Fibroblast of lung (primary cell): ENCODE measurements around the gene PRM1. TPM values are rescaled to one million over a fixed set of nuclear protein-coding genes. Genes with fewer than 3 reads are reported as not detected.
"Not testable (repeated sequence)": the region's sequence is repeated elsewhere in the genome, so short reads cannot be mapped to it uniquely, and the experiment has no call there.

Source experiments
- DNase-seq, 2 donors: peaks; one replicate each; pipeline versions ENCODE4 v3.0.0 to v3.0.0-alpha.2; 2010; ENCODE audit warnings: low read depth in 2 of 2
- H2AFZ ChIP-seq: 2 replicates; pipeline ENCODE4 v1.5.1; 2012; ENCODE audit warnings: low read length, control low read depth, inconsistent platforms
- H3K27ac ChIP-seq: 2 replicates; pipeline ENCODE4 v1.5.1; 2011; ENCODE audit warnings: low read length, control low read depth; ENCODE audit not compliant: insufficient read depth
- H3K27me3 ChIP-seq: 2 replicates; pipeline ENCODE4 v1.5.1; 2011; ENCODE audit warnings: mild to moderate bottlenecking, low read length; ENCODE audit not compliant: control insufficient read depth, insufficient read depth
- H3K36me3 ChIP-seq: 2 replicates; pipeline ENCODE4 v1.5.1; 2011; ENCODE audit warnings: low read length; ENCODE audit not compliant: control insufficient read depth, insufficient read depth
- H3K4me1 ChIP-seq: 2 replicates; pipeline ENCODE4 v1.5.1; 2011; ENCODE audit warnings: low read length; ENCODE audit not compliant: control insufficient read depth, insufficient read depth; ENCODE audit errors: extremely low read depth
- H3K4me2 ChIP-seq: 2 replicates; pipeline ENCODE4 v1.5.1; 2011; ENCODE audit warnings: low read length, control low read depth; ENCODE audit not compliant: insufficient read depth; ENCODE audit errors: extremely low read depth
- H3K4me3 ChIP-seq, 4 experiments: fragments of 200-600 bp in 1 of 4; sonication (generic) in 1 of 4; replicated peaks in 1 of 4; 2 replicates each; pipeline ENCODE4 v1.5.1; 2011 to 2016; ENCODE audit warnings: low read length in 4 of 4, low read depth in 3 of 4, mild to moderate bottlenecking in 3 of 4, control low read depth in 2 of 4, inconsistent platforms in 1 of 4, mixed read lengths in 1 of 4; ENCODE audit not compliant: insufficient read depth in 1 of 4; ENCODE audit errors: control extremely low read depth in 1 of 4
- H3K79me2 ChIP-seq: 2 replicates; pipeline ENCODE4 v1.5.1; 2012; ENCODE audit warnings: mild to moderate bottlenecking, low read length, inconsistent platforms; ENCODE audit not compliant: control insufficient read depth, insufficient read depth
- H3K9ac ChIP-seq: 2 replicates; pipeline ENCODE4 v1.5.1; 2011; ENCODE audit warnings: mild to moderate bottlenecking, low read length, control low read depth; ENCODE audit not compliant: insufficient read depth
- H3K9me3 ChIP-seq: 2 replicates; pipeline ENCODE4 v1.5.1; 2012; ENCODE audit warnings: low read depth, low read length; ENCODE audit not compliant: control insufficient read depth, insufficient read depth
- H4K20me1 ChIP-seq: 2 replicates; pipeline ENCODE4 v1.5.1; 2011; ENCODE audit warnings: low read length; ENCODE audit not compliant: control insufficient read depth, insufficient read depth; ENCODE audit errors: extremely low read depth
- EZH2 ChIP-seq: IDR thresholded peaks from 2 replicates; pipeline ENCODE4 v1.5.1; 2012; ENCODE audit warnings: low read length, control low read depth, mild to moderate bottlenecking; ENCODE audit errors: missing control alignments
- polyA plus RNA-seq, 2 donors: library from polyadenylated mRNA; depleted of rRNA in 1 of 2; stranded (reverse) in 1 of 2; unstranded in 1 of 2; fragments of >200 nt; gene quantifications; 2 replicates each; pipeline ENCODE4 v1.2.1, GENCODE V29; 2011 to 2012; ENCODE audit warnings: missing spikeins in 1 of 2
- total RNA-seq: library from RNA; depleted of rRNA; stranded (reverse); fragments of >200 nt; gene quantifications from 2 replicates; pipeline ENCODE4 v1.2.1, GENCODE V29; 2014
- TF ChIP-seq, protein P1 (sequence below), 2 donors: IDR thresholded peaks in 1 of 2; conservative IDR thresholded peaks in 1 of 2; 1 replicate in 1 of 2; 2 replicates in 1 of 2; pipeline ENCODE4 v1.5.1; 2011 to 2012; ENCODE audit warnings: low read length in 2 of 2, control low read depth in 1 of 2, inconsistent platforms in 1 of 2, low read depth in 1 of 2, mild to moderate bottlenecking in 1 of 2

PRM1 gene
- total and polyA plus RNA-seq, 2 donors (not counting 1 experiment from before 2014, with no cell fraction given), result not detected

DNA sequence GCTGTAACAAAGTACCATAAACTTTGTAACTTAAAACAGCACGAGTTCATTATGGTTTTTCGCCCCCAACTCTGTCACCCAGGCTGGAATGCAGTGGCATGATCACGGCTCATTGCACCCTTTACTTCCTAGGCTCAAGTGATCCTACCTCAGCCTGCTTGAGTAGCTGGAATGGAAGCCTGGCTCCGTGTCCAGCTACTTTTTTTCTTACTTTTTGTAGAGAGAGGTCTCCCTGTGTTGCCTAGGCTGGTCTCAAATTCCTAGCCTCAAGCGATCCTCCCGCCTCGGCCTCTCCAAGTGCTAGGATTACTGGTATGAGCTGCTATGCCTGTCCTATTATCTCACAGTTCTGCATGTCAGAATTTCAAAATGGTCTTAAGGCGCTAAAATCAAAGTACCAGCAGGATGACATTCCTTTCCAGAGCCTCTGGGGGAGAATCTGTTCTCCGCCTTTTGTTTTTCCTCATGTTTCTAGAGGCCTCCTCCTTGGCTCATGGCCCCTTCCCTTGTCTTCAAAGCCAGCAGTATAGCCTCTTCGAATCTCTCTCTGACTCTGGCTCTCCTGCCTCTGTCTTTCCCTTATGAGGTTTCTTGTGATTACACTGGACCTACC lies 10.1 kb upstream of the PRM1 start:
- TF ChIP-seq, protein P1, sequence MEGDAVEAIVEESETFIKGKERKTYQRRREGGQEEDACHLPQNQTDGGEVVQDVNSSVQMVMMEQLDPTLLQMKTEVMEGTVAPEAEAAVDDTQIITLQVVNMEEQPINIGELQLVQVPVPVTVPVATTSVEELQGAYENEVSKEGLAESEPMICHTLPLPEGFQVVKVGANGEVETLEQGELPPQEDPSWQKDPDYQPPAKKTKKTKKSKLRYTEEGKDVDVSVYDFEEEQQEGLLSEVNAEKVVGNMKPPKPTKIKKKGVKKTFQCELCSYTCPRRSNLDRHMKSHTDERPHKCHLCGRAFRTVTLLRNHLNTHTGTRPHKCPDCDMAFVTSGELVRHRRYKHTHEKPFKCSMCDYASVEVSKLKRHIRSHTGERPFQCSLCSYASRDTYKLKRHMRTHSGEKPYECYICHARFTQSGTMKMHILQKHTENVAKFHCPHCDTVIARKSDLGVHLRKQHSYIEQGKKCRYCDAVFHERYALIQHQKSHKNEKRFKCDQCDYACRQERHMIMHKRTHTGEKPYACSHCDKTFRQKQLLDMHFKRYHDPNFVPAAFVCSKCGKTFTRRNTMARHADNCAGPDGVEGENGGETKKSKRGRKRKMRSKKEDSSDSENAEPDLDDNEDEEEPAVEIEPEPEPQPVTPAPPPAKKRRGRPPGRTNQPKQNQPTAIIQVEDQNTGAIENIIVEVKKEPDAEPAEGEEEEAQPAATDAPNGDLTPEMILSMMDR (conservative IDR thresholded peaks at IDR 0.05 in 1 of 2, IDR thresholded peaks at IDR 0.05 in 1 of 2; ENCODE audit: low read depth in 1 of 2, low read length in 2 of 2), result no peak
- TF ChIP-seq EZH2, result no peak

DNA sequence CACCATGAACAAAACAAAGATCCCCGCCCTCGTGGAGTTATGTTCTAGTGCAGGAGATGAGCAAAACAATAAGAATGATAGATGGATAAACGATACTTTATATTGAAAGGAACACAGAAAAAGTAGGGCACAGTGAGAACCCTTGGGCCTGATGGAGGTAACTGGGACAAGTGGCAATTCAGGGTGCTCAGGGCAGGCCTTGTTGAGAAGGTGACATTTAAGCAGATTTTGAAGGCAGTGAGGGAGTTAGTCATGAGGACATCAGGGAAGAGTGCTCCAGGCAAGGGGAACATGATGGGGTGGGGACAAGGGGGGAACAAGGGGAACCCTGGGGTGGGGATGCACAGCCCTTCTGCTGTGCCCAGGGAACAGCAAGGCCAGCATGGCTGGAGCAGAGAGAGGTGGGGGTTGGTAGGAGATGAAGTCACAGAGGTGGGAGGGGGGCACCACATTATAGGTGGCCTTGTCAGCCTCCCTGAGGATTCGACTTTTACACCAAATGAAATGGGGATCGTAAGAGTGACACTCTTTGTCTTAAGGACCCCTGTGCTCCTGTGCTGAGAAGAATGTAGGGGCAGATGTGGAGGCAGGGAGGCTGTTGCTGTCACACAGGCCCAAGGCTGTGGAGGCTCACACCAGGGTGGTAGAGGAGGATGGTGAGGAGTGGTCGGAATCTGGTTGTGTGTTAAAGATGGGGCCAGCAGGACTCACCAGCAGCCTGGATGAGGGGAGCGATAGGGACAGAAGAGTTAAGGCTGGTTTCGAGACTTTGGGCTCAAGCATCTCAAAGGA lies 9.2 kb upstream of the PRM1 start:
- no peak for TF ChIP-seq EZH2
- TF ChIP-seq, protein P1 (conservative IDR thresholded peaks at IDR 0.05 in 1 of 2, IDR thresholded peaks at IDR 0.05 in 1 of 2; ENCODE audit: low read depth in 1 of 2, low read length in 2 of 2), result no peak
- no peaks in the 10 kb centered on the region for H3K36me3 ChIP-seq
- H4K20me1 ChIP-seq, result no peaks in the 10 kb centered on the region
- H3K27ac ChIP-seq, result no peak overlapping the region
- no peak overlapping the region for H3K4me2 ChIP-seq
- no peak for DNase-seq
- no peak overlapping the region for H3K9ac ChIP-seq
- H3K4me1 ChIP-seq, result no peaks in the 10 kb centered on the region
- H3K9me3 ChIP-seq, result no peaks in the 10 kb centered on the region
- no peak overlapping the region for H3K4me3 ChIP-seq
- H3K79me2 ChIP-seq, result no peaks in the 10 kb centered on the region
- peaks cover 13% of the 10 kb centered on the region for H3K27me3 ChIP-seq
- H2AFZ ChIP-seq, result no peak overlapping the region

More for the DNA sequence above, 10.1 kb upstream of the PRM1 start:
- H3K4me3 ChIP-seq, result no peak overlapping the region
- no peak for DNase-seq
- no peaks in the 10 kb centered on the region for H3K4me1 ChIP-seq
- H3K36me3 ChIP-seq, result no peaks in the 10 kb centered on the region
- no peak overlapping the region for H2AFZ ChIP-seq
- no peak overlapping the region for H3K4me2 ChIP-seq
- no peaks in the 10 kb centered on the region for H3K9me3 ChIP-seq
- no peak overlapping the region for H3K27ac ChIP-seq
- peaks cover 9% of the 10 kb centered on the region for H3K27me3 ChIP-seq
- no peaks in the 10 kb centered on the region for H4K20me1 ChIP-seq
- H3K79me2 ChIP-seq, result no peaks in the 10 kb centered on the region
- H3K9ac ChIP-seq, result no peak overlapping the region

DNA sequence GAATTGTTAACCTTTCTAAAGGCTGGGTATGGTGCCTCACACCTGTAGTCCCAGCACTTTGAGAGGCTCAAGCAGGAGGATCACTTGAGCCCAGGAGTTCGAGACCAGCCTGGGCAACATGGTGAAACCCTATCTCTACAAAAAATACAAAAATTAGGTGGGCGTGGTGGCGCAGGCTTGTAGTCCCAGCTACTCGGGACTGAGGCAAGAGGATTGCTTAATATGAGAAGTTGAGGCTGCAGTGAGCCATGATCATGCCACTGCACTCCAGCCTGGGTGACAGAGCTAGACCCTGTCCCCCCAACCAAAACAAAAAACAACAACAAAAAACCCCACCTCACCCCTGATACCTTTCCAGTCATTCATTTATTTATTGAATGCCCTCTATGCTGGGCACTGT lies 8.6 kb upstream of the PRM1 start:
- H3K4me2 ChIP-seq, result not testable (repeated sequence)

More for the DNA sequence above, 8.6 kb upstream of the PRM1 start:
- not testable (repeated sequence) for H3K36me3 ChIP-seq, H3K4me1 ChIP-seq, H3K9me3 ChIP-seq, H3K4me3 ChIP-seq, H3K27ac ChIP-seq, H3K79me2 ChIP-seq, H4K20me1 ChIP-seq, DNase-seq, H3K9ac ChIP-seq, H2AFZ ChIP-seq
- H3K27me3 ChIP-seq, result peaks cover 17% of the 10 kb centered on the region
